Measurements from ENCODE around the gene FGFRL1.

The FGFRL1 gene

GRCh38 chr4:1060621-1061020 lies 49.2 kb downstream of the FGFRL1 start:
- DNase-seq (ENCODE audit: low read depth): no peak
- no peak for TF ChIP-seq CTCF (IDR thresholded peaks at IDR 0.05; ENCODE audit: insufficient read depth, low read depth, low read length, missing control alignments)
- H3K4me3 ChIP-seq (ENCODE audit: low read depth, low read length): no peak overlapping the region

GRCh38 chr4:1061056-1061700 lies 49.8 kb downstream of the FGFRL1 start:
- H3K4me3 ChIP-seq (ENCODE audit: low read depth, low read length): no peak overlapping the region
- no peak for TF ChIP-seq CTCF (IDR thresholded peaks at IDR 0.05; ENCODE audit: insufficient read depth, low read depth, low read length, missing control alignments)
- DNase-seq (ENCODE audit: low read depth): no peak

GRCh38 chr4:1061760-1062159 lies 50.3 kb downstream of the FGFRL1 start:
- no peak for TF ChIP-seq CTCF (IDR thresholded peaks at IDR 0.05; ENCODE audit: insufficient read depth, low read depth, low read length, missing control alignments)
- no peak overlapping the region for H3K4me3 ChIP-seq (ENCODE audit: low read depth, low read length)
- DNase-seq (ENCODE audit: low read depth): no peak

- TF ChIP-seq CTCF (IDR thresholded peaks at IDR 0.05; ENCODE audit: insufficient read depth, low read depth, low read length, missing control alignments): no peak
- H3K4me3 ChIP-seq (ENCODE audit: low read depth, low read length): no peak overlapping the region
- no peak for DNase-seq (ENCODE audit: low read depth)
Measured at GRCh38 chr4:1062419-1062818, 51.0 kb downstream of the FGFRL1 start.

GRCh38 chr4:1065732-1066131 lies 54.3 kb downstream of the FGFRL1 start:
- TF ChIP-seq CTCF (IDR thresholded peaks at IDR 0.05; ENCODE audit: insufficient read depth, low read depth, low read length, missing control alignments): no peak
- no peak for DNase-seq (ENCODE audit: low read depth)
- no peak overlapping the region for H3K4me3 ChIP-seq (ENCODE audit: low read depth, low read length)

- no peak for TF ChIP-seq CTCF (IDR thresholded peaks at IDR 0.05; ENCODE audit: insufficient read depth, low read depth, low read length, missing control alignments)
- no peak for DNase-seq (ENCODE audit: low read depth)
- H3K4me3 ChIP-seq (ENCODE audit: low read depth, low read length): no peak overlapping the region
Measured at GRCh38 chr4:1069394-1069793, 58.0 kb downstream of the FGFRL1 start.

- no peak overlapping the region for H3K4me3 ChIP-seq (ENCODE audit: low read depth, low read length)
- DNase-seq (ENCODE audit: low read depth): peak; percentile 63
- peak; percentile 72 for TF ChIP-seq CTCF (IDR thresholded peaks at IDR 0.05; ENCODE audit: insufficient read depth, low read depth, low read length, missing control alignments)
Measured at GRCh38 chr4:1072830-1073446, 61.5 kb downstream of the FGFRL1 start.

All from GM12865 (cell line).